ENCODE data around the gene NCLN.
A peak's percentile ranks its signal among the peaks of the same experiment; 100 is the strongest.
"Not testable (repeated sequence)": the region's sequence is repeated elsewhere in the genome, so short reads cannot be mapped to it uniquely, and the experiment has no call there.

Gene NCLN

DNA sequence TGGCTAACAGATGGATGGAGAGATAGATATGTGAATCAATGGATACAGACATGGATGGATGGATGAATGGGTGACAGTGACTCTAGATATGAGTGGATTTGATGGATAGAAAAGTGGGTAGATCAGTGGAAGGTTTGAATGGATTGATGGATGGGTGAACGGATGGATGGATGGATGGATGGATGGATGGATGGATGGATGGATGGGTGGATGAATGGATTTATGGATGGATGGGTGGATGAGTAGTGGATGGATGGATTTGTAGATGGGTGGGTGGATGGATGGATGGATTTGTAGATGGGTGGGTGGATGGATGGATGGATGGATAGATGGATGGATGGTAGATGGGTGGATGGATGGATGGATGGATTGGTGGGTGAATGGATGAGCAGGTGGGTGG lies 45.6 kb downstream of the NCLN start:
- no peak for DNase-seq

DNA sequence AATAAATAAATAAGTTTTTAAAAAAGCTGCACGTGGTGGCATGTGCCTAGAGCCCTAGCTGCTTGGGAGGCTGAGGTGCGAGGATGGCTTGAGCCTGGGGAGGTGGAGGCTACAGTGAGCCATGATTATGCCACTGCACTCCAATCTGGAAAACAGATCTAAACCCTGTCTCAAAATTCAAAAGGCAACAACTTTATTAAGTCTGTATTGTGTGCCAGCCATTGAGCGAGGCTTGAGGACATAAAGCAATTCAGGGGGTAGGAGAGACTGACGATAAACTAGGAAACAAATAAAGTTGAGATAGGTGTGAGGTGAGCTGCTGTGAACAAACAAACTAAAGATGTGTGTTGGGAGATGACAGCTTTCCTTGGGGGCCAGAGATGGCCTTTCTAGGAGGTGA lies 47.4 kb downstream of the NCLN start:
- DNase-seq, result no peak

DNA sequence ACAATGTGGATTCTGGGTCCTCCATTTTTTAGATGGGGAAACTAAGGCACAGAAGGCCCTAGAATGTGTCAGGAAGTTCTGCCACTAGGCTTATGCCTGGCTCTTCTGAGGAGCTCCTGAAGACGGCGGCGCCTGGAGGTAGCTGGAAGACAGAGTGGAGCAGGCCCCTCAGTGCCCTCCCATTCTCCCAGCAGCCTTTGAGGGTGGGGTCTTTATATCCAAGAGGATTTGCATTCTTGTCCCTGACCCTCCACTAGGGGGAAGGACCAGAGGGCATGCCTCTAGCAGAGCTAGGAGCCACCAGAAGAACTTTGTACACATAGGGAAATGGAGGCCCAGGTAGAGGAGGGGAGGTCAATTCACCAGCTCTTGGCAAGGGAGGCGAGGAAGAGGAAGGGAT lies 48.1 kb downstream of the NCLN start:
- DNase-seq, result no peak

DNA sequence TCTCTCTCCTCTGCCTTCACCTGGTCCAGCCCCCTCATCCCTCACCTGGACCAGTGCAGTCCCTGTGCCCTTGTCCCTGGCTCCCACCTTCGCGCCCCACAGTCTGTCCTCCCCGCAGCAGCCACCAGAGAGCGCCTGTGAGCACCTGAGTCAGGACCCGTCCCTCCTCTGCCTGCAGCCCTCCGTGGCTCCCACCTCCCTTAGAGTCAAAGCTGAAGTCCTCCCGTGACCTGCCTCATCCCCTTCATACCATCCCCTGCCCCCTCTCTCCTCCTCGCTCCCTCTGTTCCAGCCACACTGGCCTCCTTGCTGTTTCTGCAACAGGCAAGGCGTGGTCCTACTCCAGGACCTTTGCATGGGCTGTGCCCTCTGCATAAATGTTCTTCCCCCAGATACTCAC lies 49.1 kb downstream of the NCLN start:
- peak; percentile 77 for DNase-seq

DNA sequence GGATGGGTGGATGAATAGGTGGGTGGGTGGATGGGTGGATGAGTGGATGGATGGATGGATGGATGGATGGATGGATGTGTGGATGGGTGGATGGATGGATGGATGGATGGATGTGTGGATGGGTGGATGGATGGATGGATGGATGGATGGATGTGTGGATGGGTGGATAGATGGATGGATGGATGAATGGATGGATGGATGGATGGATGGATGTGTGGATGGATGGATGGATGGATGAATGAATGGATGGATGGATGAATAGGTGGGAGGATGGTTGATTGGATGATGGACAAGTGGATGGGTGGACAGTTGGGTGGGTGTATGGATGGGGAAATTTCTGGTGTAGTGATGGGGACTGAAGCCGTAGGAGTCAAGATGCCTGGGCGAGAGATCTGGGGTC lies 49.9 kb downstream of the NCLN start:
- DNase-seq, result not testable (repeated sequence)

DNA sequence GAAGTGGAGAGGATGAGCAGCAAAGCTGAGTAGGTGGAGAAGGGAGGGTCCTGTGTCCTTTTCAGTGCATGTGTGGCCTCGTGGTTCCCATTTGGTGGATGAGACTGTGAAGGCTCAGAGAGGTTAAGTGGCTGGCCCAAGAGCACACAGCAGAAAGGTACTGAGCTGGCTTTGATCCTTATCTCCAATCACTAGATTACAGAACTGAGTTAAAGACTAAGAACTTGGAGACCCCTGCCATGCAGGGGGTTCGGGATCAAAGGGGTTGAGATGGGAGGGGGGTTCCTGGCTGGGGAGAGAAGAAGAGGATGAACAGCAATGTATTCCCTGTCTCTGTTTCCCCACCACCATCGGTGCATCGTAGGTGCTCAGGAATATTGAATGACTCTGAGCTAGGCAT lies 50.5 kb downstream of the NCLN start:
- DNase-seq, result no peak

DNA sequence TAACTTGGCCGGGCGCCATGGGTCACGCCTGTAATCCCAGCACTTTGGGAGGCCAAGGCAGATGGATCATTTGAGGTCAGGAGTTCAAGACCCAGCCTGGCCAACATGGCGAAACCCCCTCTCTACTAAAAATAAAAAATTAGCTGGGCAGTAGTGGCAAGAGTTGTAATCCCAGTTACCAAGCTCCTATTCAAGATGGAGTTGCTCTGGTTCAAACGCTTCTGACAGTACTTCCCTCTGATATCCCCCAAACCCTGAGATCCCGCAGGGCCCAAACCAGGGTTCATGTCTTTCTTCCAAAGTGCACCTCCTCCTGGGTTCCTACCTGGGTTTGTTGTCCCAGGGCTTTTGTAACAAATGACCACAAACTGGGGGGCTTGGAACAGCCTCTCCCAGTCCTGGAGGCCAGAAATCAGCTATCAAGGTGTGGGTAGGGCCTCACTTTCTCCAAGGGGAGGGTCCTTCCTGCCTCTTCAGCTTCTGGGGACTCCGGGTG lies 52.4 kb downstream of the NCLN start:
- no peak for DNase-seq

DNA sequence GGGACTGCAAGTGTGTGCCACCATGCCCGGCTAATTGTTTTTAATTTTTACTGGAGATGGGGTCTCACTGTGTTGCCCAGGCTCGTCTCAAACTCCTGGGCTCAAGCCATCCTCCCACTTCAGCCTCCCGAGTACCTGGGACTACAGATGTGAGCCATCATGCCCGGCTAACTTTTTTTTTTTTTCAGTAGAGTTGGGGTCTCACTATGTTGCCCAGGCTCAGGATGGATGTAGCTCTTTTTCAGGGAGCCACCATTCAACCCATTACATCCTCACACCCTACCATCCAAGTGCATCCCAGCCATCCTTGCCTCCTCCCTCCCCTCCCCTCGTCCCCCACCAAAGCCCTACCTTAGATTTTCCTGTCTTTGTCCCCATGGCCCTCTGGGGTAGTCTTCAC lies 53.6 kb downstream of the NCLN start:
- DNase-seq, result no peak

DNA sequence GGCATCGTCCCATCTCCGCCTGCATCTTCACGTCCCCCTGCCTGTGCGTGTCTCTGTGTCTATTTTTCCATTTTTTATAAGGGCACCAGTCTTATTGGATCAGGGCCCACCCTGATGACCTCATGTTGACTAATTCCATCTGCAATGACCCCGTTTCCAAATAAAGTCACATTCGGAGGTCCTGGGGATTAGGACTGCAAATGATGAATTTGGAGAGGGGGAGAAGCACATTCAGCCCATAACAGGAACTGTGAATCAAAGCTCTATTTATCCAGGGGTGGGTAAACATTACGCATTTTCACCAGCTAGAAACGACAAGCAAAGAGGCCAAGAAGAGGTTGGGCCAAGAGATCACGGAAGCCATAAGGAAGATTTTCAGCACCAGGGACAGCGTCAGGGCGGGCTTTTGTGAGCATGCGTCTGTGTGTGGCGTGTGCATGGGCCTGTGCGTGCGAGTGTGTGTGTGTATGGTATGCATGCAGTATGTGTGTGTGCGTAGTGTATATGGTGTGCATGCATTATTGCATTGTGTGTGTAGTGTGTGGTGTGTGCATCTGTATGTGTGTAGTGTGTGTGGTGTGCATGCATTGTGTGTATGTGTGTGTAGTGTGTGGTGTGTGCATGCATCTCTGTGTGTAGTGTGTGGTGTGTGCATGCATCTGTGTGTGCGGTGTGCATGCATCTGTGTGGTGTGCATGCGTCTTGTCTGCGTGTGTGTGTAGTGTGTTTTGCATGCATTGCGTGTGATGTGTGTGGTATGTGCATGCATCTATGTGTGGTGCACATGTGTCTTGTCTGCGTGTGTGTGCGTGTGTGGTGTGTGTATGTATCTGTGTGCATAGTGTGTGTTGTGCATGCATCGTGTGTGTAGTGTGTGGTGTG lies 58.3 kb downstream of the NCLN start:
- DNase-seq, result peak; percentile 74

DNA sequence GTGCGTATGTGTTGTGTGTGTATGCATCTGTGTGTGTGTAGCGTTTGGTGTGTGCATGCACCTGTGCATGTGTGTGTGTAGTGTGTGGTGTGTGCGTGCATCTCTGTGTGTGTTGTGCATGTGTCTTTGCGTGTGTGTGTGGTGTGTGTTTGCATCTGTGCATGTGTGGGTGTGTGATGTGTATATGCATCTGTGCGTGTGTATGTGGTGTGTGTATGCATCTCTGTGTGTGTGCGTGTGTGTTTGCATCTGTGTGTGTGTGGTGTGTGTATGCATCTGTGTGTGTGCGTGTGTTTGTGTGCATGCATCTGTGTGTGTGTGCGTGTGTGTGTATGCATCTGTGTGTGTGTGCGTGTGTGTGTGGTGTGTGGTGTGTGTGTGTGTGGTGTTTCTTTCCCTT lies 59.3 kb downstream of the NCLN start:
- no peak for DNase-seq

DNA sequence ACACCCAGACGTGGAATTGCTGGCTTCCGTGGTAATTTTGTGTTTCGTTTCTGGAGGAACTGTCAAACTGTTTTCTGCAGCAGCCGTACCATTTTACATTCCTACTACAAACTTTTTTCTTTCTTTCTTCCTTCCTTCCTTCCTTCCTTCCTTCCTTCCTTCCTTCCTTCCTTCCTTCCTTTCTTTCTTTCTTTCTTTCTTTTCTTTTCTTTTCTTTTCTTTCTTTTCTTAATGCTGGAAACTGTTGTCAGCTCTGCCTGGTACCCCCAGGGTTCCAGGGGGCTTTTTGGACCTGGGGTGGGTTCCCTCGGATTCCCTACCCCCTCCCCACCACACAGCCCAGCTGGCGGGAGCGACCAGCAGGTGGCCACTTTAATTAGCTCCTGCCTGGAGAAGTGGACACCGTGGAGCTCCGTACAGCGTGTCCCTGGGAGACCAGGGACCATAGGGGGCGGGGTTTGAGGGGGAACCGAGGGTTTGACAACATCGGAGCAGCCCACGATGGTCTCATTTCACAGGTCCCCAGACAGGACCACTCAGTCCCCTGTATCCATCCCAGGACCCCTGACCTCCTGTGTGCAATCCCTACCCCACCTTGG lies 63.1 kb downstream of the NCLN start:
- no peak for DNase-seq

DNA sequence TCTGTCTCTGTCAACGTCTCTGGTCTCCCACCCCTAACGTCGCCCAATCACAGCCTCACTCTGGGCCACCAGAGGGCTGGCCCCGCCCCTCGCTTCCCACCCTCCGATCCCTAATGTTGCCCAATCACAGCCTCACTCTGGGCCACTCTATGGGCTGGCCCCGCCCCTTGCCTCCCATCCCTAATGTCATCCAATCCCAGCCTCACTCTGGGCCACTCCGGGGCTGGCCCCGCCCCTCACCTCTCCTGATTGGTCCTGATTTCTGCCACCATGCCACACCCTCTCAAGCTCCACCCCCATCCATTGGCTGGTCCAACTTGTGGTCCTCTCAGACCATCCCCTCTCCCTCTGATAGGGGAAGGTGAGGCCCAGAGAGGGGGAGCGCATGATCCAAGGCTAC lies 63.7 kb downstream of the NCLN start:
- no peak for DNase-seq

DNA sequence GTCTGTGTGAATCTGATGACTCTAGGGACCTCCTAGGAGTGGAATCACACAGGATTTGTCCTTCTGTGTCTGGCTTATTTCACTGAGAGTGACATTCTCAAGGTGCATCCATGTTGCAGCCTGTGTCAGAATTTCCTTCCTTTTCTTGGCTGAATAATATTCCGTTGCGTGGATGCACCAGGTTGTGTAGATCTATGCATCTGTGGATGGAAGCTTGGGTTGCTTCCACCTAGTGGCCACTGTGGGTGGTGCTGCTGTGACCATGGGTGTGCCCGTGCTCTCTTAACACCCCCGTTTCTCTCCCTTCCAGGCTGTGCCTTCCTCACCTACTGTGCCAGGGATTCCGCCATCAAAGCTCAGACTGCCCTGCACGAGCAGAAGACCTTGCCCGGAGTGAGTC lies 64.9 kb downstream of the NCLN start:
- peak; percentile 70 for DNase-seq

DNA sequence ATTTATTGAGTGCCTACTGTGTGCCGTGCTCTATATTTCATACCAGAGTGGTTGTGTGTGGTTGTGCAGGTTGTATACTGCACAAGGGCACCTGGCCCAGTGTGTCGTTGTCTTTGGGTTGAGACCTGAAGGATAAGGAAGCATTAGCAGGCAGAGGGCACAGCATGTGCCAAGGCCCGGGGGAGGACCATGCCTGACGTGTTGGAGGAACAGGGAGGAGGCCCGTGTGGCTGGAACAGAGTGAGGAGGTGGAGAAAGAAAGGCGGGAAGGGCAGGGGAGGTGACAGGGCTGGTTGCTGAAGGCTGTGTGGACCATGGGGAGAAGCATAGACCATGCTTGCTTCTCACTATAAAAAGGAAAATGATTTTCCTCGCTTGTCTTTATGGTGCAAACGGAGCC lies 65.5 kb downstream of the NCLN start:
- no peak for DNase-seq

DNA sequence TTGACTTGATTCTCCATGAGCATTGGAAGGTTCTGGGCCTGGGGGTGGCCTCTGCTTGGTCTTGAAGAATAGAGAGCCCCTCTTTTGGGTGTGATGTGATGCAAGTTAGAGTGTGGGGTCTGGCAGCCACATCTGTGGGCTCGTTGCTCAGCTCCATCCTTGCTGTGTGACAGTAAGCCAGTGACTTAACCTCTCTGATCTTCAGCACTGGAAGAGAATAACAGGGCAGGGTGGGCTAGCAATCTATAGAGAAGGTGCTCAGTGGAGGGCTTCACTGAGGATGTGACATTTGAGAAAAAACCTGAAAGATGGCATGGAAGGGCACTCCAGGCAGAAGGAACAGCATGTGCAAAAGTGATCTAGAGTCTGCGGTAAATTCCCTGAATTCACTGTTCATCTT lies 66.9 kb downstream of the NCLN start:
- no peak for DNase-seq

DNA sequence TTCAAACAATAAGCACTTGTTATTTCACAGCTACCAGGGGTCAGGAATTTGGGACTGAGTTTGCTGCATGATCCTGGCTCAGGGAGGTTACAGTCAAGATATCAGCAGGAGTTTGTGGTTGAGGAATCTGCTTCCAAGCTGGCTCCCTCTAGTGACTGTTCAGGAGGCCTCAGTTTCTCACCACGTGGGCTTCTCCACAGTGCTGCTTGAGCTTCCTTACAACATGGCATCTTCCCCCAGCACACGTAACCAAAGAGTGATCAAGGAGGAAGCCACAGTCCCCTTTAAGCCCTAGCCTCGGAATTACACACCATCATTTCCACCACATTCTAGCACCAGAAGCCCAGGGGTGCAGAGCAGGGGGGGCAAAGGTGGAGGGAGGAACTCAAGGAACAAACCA lies 67.5 kb downstream of the NCLN start:
- DNase-seq, result no peak

DNA sequence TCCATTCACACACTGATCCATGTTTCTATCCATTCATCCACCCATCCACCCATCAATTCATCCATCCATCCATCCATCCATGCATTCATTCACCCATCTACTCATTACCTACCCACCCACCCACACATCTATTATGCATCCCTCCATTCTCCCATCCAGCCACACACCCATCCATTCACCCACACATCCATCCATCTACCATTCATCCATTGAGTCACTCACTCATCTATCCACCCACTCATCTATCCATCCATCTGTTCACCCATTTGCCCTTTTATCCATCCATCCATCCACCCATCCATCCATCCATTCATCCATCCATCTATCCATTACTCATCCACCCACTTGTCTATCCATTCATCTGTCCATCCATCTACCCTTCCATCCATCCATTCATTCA lies 68.8 kb downstream of the NCLN start:
- DNase-seq, result no peak

DNA sequence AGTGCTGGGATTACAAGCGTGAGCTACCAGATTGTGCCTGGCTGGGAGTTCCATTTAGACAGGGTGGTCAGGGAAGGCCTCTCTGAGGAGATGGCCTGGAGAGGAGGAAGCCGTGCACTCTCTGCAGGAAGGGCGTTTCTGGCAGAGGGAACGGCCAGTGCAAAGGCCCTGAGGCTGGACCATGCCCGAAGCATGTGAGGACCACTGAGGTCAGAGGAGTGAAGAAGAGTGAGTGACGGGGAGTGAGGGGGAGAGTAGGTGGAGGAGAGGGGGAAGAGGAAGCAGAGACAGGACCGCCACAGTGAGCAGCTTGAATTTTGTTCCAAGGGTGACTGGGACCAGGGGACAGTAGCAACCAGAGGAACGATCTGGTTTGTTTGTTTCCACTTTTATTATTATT lies 71.3 kb downstream of the NCLN start:
- DNase-seq, result no peak

Measured in activated CD8-positive, alpha-beta memory T cell treated with anti-CD3 and anti-CD28 coated beads, Interleukin-2, amount 50 U/mL, for 48 hours (primary cell).